NCI-H748 (cell line): Measurements from ENCODE around the gene SPG11.
"Not testable (repeated sequence)": the region's sequence is repeated elsewhere in the genome, so short reads cannot be mapped to it uniquely, and the experiment has no call there.

Experiments
- DNase-seq: peaks from one replicate; lab custom pipeline; 2025; ENCODE audit not compliant: unreplicated experiment; lab: John Stamatoyannopoulos, UW

The SPG11 gene

GRCh38 chr15:44633603-44634002 is 29.9 kb downstream of the SPG11 start:
- DNase-seq, result no peak

GRCh38 chr15:44625286-44625685 is 38.2 kb downstream of the SPG11 start:
- not testable (repeated sequence) for DNase-seq

GRCh38 chr15:44623178-44623577 is 40.3 kb downstream of the SPG11 start:
- DNase-seq, result no peak

GRCh38 chr15:44620081-44620480 is 43.4 kb downstream of the SPG11 start:
- DNase-seq, result no peak

- no peak for DNase-seq
These were observed 46.5 kb downstream of the SPG11 start for GRCh38 chr15:44616974-44617373.

- no peak for DNase-seq
These were observed 56.7 kb downstream of the SPG11 start for GRCh38 chr15:44606740-44607139.

GRCh38 chr15:44603126-44603525 is 60.3 kb downstream of the SPG11 start:
- no peak for DNase-seq

- no peak for DNase-seq
These were observed 64.6 kb downstream of the SPG11 start for GRCh38 chr15:44598892-44599291.

- DNase-seq, result no peak
These were observed 65.4 kb downstream of the SPG11 start for GRCh38 chr15:44598066-44598465.

GRCh38 chr15:44596511-44597010 is 66.9 kb downstream of the SPG11 start:
- no peak for DNase-seq

GRCh38 chr15:44595656-44596510 is 67.6 kb downstream of the SPG11 start:
- DNase-seq, result no peak

GRCh38 chr15:44595246-44595645 is 68.2 kb downstream of the SPG11 start:
- no peak for DNase-seq

GRCh38 chr15:44593042-44593736 is 70.3 kb downstream of the SPG11 start:
- peak; percentile 0 for DNase-seq

- no peak for DNase-seq
These were observed 72.1 kb downstream of the SPG11 start for GRCh38 chr15:44591326-44591725.

GRCh38 chr15:44588541-44588940 is 74.9 kb downstream of the SPG11 start:
- peak; percentile 17 for DNase-seq

GRCh38 chr15:44585633-44586032 is 77.8 kb downstream of the SPG11 start:
- no peak for DNase-seq

GRCh38 chr15:44584162-44584749 is 79.2 kb downstream of the SPG11 start:
- DNase-seq, result peak; percentile 42

GRCh38 chr15:44580105-44580504 is 83.4 kb downstream of the SPG11 start:
- DNase-seq, result no peak

GRCh38 chr15:44574734-44575133 is 88.7 kb downstream of the SPG11 start:
- DNase-seq, result no peak

- DNase-seq, result no peak
These were observed 90.1 kb downstream of the SPG11 start for GRCh38 chr15:44573386-44573785.

- no peak for DNase-seq
These were observed 93.1 kb downstream of the SPG11 start for GRCh38 chr15:44570361-44570760.

- DNase-seq, result no peak
These were observed 94.1 kb downstream of the SPG11 start for GRCh38 chr15:44569316-44569715.
